Upper lobe of left lung (tissue), 4 donors: Measurements from ENCODE around the gene C6orf136.

Experiments
- CTCF ChIP-seq, 6 experiments: fragments of 450-650 bp in 4 of 6; fragments of 200-600 bp in 2 of 6; sonication (generic) in 2 of 6; IDR thresholded peaks; one replicate each; pipeline ENCODE4 v1.5.1; 2016 to 2019; ENCODE audit warnings: antibody characterized with exemption in 6 of 6
- EP300 ChIP-seq, 4 donors: sonication (generic); formaldehyde crosslinking; IDR thresholded peaks; one replicate each; pipeline ENCODE4 v1.5.1; 2017; ENCODE audit warnings: antibody characterized with exemption in 4 of 4, control low read depth in 2 of 4
- POLR2A ChIP-seq, 4 donors: fragments of 450-650 bp; IDR thresholded peaks; one replicate each; pipeline ENCODE4 v1.5.1; 2016 to 2017; ENCODE audit warnings: antibody characterized with exemption in 4 of 4, mild to moderate bottlenecking in 2 of 4

- TF ChIP-seq CTCF (IDR thresholded peaks at IDR 0.05) = no peak
- TF ChIP-seq EP300 (IDR thresholded peaks at IDR 0.05) = no peak
- no peak for TF ChIP-seq POLR2A (IDR thresholded peaks at IDR 0.05)
Measured at GRCh38 chr6:30601815-30602641, 44.9 kb upstream of the C6orf136 start.
